Skeletal muscle cell (primary cell): ENCODE results near the gene ALDH18A1.
"Not testable (repeated sequence)": the region's sequence is repeated elsewhere in the genome, so short reads cannot be mapped to it uniquely, and the experiment has no call there.

ENCODE experiments used
- DNase-seq: peaks from one replicate; pipeline ENCODE4 v3.0.0-alpha.2; 2010; ENCODE audit warnings: low read depth
- H3K4me3 ChIP-seq: 2 replicates; pipeline ENCODE4 v1.5.1; 2011; ENCODE audit warnings: low read depth, mild to moderate bottlenecking, control low read depth, low read length, moderate library complexity

Gene ALDH18A1

GRCh38 chr10:95651346-95652060 is 5.0 kb downstream of the ALDH18A1 start:
- H3K4me3 ChIP-seq, result no peak overlapping the region

DNA sequence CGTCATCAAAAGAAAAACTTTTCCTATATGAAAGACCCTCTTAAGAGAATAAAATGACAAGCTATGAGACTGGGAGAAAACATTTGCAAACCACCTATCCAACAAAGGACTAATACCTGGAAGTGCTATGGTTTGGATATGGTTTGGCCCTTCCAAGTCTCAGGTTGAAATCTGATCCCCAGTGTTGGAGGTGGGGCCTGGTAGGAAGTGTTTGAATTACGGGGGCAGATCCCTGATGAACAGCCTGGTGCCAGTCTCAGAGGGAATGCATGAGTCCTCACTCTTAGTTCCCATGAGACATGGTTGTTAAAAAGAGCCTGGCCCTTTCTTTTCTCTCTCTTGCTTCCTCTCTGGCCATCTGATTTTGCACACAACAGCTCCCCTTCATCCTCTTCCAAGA is 6.3 kb downstream of the ALDH18A1 start:
- no peak for DNase-seq
- H3K4me3 ChIP-seq, result no peak overlapping the region

More at GRCh38 chr10:95651346-95652060, 5.0 kb downstream of the ALDH18A1 start:
- no peak for DNase-seq

GRCh38 chr10:95648138-95648537 is 8.4 kb downstream of the ALDH18A1 start:
- DNase-seq, result no peak
- H3K4me3 ChIP-seq, result no peak overlapping the region

GRCh38 chr10:95646160-95646559 is 10.4 kb downstream of the ALDH18A1 start:
- no peak overlapping the region for H3K4me3 ChIP-seq
- no peak for DNase-seq

- H3K4me3 ChIP-seq, result no peak overlapping the region
- DNase-seq, result no peak
These were observed 11.6 kb downstream of the ALDH18A1 start for GRCh38 chr10:95644901-95645300.

GRCh38 chr10:95640891-95641315 is 15.6 kb downstream of the ALDH18A1 start:
- H3K4me3 ChIP-seq, result no peak overlapping the region
- DNase-seq, result no peak

GRCh38 chr10:95637911-95638310 is 18.6 kb downstream of the ALDH18A1 start:
- DNase-seq, result no peak
- no peak overlapping the region for H3K4me3 ChIP-seq

DNA sequence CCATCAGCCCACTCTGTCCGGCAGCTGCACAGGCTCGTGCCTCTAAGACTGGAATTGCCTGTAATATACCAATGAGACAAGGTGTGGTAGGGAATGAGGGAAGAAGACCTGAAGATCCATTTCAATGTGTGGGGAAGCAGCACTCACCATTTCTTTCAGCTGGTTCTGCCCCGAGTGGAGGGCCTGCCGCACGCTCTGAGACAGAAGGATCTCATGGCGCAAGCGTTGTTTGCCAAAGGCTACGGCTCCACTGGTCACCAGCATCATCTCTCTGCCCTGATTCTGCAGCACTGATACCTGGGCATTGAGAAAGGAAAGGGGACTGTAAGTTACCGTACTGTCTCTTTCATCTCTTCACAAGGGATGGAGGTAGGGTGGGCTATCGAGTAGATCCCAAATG is 19.4 kb downstream of the ALDH18A1 start:
- H3K4me3 ChIP-seq, result no peak overlapping the region
- DNase-seq, result no peak

- no peak overlapping the region for H3K4me3 ChIP-seq
- DNase-seq, result no peak
These were observed 21.2 kb downstream of the ALDH18A1 start for GRCh38 chr10:95635319-95635733.

DNA sequence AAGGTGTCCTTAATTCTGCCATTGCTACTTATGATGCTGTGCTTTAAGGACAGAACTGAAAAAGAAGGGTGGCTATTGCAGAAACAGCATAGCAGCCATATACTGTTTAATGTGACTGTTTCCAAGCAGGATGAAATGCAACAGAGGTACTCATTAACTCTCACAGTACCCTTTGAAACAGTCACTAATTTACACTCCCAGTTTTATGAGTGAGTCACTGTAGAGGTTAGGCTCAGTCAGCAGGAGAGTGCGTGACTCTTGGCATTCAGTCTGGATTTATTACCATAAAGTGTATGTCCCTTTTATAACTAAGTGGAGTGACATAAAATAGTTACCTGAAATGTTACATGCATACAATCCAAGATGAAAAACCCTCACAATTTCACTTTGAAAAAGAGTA is 27.7 kb downstream of the ALDH18A1 start:
- no peak for DNase-seq
- H3K4me3 ChIP-seq, result no peak overlapping the region

GRCh38 chr10:95626500-95626899 is 30.0 kb downstream of the ALDH18A1 start:
- H3K4me3 ChIP-seq, result no peak overlapping the region
- no peak for DNase-seq

- not testable (repeated sequence) for H3K4me3 ChIP-seq, DNase-seq
These were observed 36.1 kb downstream of the ALDH18A1 start for GRCh38 chr10:95620415-95620814.

- no peak for DNase-seq
- H3K4me3 ChIP-seq, result no peak overlapping the region
These were observed 38.4 kb downstream of the ALDH18A1 start for GRCh38 chr10:95618101-95618500.

GRCh38 chr10:95616446-95616845 is 40.1 kb downstream of the ALDH18A1 start:
- no peak overlapping the region for H3K4me3 ChIP-seq
- no peak for DNase-seq

GRCh38 chr10:95613330-95613729 is 43.2 kb downstream of the ALDH18A1 start:
- no peak overlapping the region for H3K4me3 ChIP-seq
- no peak for DNase-seq

DNA sequence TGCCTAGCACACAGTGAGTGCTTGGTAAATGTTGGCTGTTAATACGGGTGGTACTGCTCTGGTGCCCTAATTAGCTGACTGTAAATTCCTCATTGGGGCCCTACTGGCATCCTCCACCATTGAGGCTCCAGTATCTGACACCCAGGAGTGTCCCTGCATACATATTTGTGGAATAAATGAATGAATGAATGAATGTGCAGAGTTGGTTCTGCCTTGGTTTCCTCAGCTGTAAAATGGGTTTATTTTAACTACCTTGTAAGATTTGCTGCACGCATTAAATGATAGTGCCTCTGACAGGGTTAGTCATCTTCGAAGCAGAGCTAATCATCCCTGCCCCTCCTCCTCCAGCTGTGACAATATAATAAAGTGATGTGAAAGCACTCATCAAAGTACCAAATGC is 45.8 kb downstream of the ALDH18A1 start:
- no peak overlapping the region for H3K4me3 ChIP-seq
- no peak for DNase-seq

DNA sequence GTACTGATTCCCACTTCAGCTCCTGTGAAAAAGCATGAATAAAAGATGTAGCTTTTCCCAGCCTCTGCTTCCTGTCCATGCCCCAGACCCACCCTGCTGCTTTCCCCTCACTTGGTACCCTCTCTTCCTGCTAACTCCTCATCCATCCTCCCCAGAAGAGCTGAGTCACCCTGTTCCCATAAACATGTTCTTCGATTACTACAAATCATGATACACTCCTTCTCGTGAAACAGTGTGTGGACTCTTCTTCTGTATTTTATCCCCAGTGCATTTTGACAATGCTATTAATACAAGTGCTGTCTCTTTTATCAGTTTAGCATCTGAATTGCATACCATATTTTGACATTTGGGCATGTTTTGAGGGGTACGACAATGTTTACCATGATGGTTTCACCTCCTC is 49.6 kb downstream of the ALDH18A1 start:
- no peak for DNase-seq
- no peak overlapping the region for H3K4me3 ChIP-seq

GRCh38 chr10:95605163-95605562 is 51.3 kb downstream of the ALDH18A1 start:
- H3K4me3 ChIP-seq, result no peak overlapping the region
- no peak for DNase-seq

GRCh38 chr10:95604630-95605029 is 51.9 kb downstream of the ALDH18A1 start:
- H3K4me3 ChIP-seq, result no peak overlapping the region
- no peak for DNase-seq

DNA sequence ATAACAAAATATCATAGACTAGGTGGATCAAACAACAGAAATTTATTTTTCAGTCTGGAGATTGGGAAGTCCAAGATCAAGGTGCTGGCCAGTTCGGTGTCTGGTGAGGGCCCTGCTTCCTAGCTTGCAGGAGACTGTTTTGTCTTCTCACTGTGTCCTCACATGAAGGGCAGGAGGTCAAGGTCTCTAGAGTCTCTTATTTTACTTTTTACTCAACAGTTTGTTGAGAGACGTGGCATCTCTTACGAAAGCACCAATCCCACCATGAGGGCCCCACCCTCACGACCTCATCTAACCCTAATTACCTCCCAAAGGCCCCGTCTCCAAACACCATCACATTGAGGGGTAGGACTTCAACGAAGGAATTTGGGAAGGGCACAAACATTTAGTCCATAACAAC is 54.1 kb downstream of the ALDH18A1 start:
- DNase-seq, result no peak
- no peak overlapping the region for H3K4me3 ChIP-seq

- no peak overlapping the region for H3K4me3 ChIP-seq
- DNase-seq, result peak; percentile 56
These were observed 55.3 kb downstream of the ALDH18A1 start for GRCh38 chr10:95601116-95601719.
